MM.1S (cell line): Measurements from ENCODE around the gene ZNF827.

Experiments used
- EZH2 ChIP-seq: fragments of 300-600 bp; sonication (generic); optimal IDR thresholded peaks from 2 replicates; pipeline ENCODE3; 2017; ENCODE audit warnings: low read depth, mild to moderate bottlenecking, antibody characterized with exemption, low read length, mixed read lengths
- EZH2phosphoT487 ChIP-seq: fragments of 300-600 bp; sonication (generic); IDR thresholded peaks from 2 replicates; pipeline ENCODE4 v1.6.1; 2018; ENCODE audit warnings: antibody characterized with exemption, low read length
- TF ChIP-seq, protein P1 (sequence below): fragments of 300-600 bp; sonication (generic); IDR thresholded peaks from 2 replicates; pipeline ENCODE4 v1.5.1; 2016; ENCODE audit warnings: antibody characterized with exemption, low read length, mixed read lengths

DNA sequence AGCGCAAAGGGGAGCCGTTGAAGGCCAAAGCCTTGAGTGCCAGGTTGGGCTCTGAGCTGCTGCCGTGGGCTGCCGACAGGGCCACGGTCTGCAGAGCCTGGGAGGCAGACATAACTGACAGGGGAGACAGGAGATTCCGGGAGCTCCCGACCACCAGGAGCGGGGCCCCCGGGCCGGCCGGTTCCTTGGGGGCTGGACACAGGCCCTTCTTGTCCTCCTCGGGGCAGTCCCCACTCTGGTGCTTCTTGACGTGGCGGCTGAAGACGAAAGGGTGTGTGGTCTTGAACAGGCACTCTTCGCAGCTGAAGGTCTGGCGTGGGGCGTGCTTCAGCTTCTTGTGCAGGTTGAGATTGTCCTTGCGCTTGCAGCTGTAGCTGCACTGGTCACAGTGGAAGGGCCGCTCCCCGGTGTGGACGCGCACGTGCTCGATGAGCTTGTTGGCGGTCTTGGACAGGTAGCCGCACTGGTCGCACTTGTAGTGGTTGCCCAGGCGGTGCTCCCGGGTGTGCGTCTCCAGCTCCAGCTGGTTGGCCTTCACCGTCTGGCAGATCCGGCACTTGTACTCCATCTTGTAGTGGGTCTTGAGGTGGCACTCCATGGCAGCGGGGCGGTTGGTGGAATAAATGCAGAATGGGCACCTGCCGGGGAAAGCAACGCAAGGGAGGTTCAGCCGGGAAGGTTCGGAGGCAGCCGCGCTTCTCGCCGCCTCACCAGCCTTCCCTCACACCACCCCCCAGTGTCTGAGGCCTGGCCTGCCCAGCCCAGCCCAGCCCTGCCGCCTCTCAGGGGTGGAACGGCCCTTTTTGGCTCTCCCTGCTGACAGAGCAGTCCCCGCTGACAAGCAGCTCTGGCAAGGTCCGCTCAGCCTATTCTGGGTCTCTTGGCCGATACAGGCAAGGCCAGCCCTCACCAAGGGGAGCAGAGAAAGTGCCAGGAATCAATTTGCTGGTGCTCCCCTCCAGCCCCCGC, 177.4 kb downstream of the ZNF827 start:
- TF ChIP-seq, protein P1, sequence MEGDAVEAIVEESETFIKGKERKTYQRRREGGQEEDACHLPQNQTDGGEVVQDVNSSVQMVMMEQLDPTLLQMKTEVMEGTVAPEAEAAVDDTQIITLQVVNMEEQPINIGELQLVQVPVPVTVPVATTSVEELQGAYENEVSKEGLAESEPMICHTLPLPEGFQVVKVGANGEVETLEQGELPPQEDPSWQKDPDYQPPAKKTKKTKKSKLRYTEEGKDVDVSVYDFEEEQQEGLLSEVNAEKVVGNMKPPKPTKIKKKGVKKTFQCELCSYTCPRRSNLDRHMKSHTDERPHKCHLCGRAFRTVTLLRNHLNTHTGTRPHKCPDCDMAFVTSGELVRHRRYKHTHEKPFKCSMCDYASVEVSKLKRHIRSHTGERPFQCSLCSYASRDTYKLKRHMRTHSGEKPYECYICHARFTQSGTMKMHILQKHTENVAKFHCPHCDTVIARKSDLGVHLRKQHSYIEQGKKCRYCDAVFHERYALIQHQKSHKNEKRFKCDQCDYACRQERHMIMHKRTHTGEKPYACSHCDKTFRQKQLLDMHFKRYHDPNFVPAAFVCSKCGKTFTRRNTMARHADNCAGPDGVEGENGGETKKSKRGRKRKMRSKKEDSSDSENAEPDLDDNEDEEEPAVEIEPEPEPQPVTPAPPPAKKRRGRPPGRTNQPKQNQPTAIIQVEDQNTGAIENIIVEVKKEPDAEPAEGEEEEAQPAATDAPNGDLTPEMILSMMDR, result no peak
- no peak for TF ChIP-seq EZH2phosphoT487
- TF ChIP-seq EZH2, result no peak
